GM18951 (cell line): Measurements from ENCODE around the gene FLRT1.

Experiments used
- POLR2A ChIP-seq: IDR thresholded peaks from 4 replicates; pipeline ENCODE4 v1.6.1; 2011; ENCODE audit warnings: mild to moderate bottlenecking; ENCODE audit not compliant: insufficient read length, insufficient read depth; ENCODE audit errors: extremely low read depth
- in situ Hi-C: fragments of 300-500 bp; cut with MboI; formaldehyde crosslinking; loops from one replicate; pipeline ENCODE4 v1.12.0; 2022; ENCODE audit warnings: low sequenced_read_pairs, mixed read lengths, inconsistent platforms; ENCODE audit not compliant: unreplicated experiment

Gene FLRT1

GRCh38 chr11:64010783-64011182 lies 24.9 kb upstream of the FLRT1 start:
- in situ Hi-C loops: no loop called here
- no peak for TF ChIP-seq POLR2A

GRCh38 chr11:64011371-64011770 lies 24.4 kb upstream of the FLRT1 start:
- no peak for TF ChIP-seq POLR2A
- in situ Hi-C loops: no loop called here

GRCh38 chr11:64013141-64013896 lies 22.4 kb upstream of the FLRT1 start:
- in situ Hi-C loops: no loop called here
- no peak for TF ChIP-seq POLR2A

GRCh38 chr11:64014356-64014755 lies 21.4 kb upstream of the FLRT1 start:
- no peak for TF ChIP-seq POLR2A
- in situ Hi-C loops: no loop called here

GRCh38 chr11:64015510-64015909 lies 20.2 kb upstream of the FLRT1 start:
- in situ Hi-C loops: no loop called here
- TF ChIP-seq POLR2A: no peak

- in situ Hi-C loops: no loop called here
- no peak for TF ChIP-seq POLR2A
Observed at GRCh38 chr11:64015935-64016845, 19.5 kb upstream of the FLRT1 start.

GRCh38 chr11:64017945-64018224 lies 17.8 kb upstream of the FLRT1 start:
- in situ Hi-C loops: no loop called here

GRCh38 chr11:64018310-64018709 lies 17.4 kb upstream of the FLRT1 start:
- in situ Hi-C loops: no loop called here

More at GRCh38 chr11:64017945-64018224, 17.8 kb upstream of the FLRT1 start:
- no peak for TF ChIP-seq POLR2A

GRCh38 chr11:64019106-64020037 lies 16.4 kb upstream of the FLRT1 start:
- no peak for TF ChIP-seq POLR2A

More at GRCh38 chr11:64018310-64018709, 17.4 kb upstream of the FLRT1 start:
- no peak for TF ChIP-seq POLR2A

GRCh38 chr11:64020976-64021756 lies 14.6 kb upstream of the FLRT1 start:
- no peak for TF ChIP-seq POLR2A
- in situ Hi-C loops: no loop called here

More at GRCh38 chr11:64019106-64020037, 16.4 kb upstream of the FLRT1 start:
- in situ Hi-C loops: no loop called here

- in situ Hi-C loops: no loop called here
- TF ChIP-seq POLR2A: no peak
Observed at GRCh38 chr11:64021757-64022093, 14.0 kb upstream of the FLRT1 start.

GRCh38 chr11:64022125-64022784 lies 13.5 kb upstream of the FLRT1 start:
- TF ChIP-seq POLR2A: no peak

More at GRCh38 chr11:64022125-64022784, 13.5 kb upstream of the FLRT1 start:
- in situ Hi-C loops: no loop called here
